ENCODE measurements around the gene LIMD2.

The LIMD2 gene

DNA sequence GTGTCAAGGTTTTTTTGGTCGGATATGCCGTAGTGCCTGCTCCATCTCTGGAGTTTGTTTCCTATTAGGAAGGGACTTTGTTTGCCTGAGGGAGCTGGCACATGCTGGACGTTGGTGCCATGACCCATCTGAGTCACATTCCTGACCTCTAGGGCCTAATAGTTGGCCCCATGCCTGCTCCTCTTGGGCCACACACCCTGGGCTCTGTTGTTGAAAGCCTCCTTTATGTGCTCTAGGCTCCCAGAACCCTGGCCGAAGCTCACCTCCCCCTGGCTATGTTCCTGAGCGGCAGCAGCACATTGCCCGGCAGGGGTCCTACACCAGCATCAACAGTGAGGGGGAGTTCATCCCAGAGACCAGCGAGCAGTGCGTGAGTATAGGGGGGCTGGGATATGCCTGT lies 18.4 kb downstream of the LIMD2 start:
- DNase-seq (ENCODE audit: low read depth) = no peak

DNA sequence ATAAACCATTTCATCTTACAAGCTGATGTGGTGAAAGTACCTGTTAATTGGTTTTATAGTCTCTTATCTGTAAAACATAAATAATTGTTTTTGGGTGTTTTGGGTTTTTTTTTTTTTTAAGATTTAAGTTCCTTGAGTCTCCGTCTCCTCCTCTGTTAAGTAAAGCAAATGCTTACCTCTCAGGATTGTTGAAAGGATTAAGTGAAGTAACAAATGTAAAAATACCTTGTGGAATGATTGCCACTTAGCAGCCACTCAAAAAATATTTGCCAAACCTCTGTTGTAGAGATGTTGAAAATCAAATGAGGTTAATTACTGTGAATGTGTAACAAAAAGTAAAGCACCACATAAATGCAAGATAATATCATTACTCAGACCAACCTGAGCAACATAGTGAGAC lies 19.2 kb downstream of the LIMD2 start:
- DNase-seq (ENCODE audit: low read depth) = no peak

DNA sequence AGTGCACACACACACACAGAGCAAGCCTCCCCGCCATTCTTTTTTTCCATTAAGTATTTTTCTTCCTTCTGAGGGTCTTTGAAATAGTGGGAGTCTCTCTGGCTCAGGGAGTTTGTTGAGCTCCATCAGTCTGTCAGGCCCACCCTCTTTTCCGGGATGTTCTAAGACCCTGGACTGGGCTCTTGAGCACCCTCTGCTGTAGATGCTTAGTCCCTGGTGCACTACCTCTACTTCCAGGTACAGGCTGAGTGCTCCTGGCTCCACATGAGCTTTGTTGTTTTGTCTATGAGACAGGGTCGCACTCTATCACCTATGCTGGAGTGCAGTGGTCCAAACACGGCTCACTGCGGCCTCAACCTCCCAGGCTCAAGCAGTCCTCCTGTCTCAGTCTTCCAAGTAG lies 20.7 kb downstream of the LIMD2 start:
- DNase-seq (ENCODE audit: low read depth) = no peak

DNA sequence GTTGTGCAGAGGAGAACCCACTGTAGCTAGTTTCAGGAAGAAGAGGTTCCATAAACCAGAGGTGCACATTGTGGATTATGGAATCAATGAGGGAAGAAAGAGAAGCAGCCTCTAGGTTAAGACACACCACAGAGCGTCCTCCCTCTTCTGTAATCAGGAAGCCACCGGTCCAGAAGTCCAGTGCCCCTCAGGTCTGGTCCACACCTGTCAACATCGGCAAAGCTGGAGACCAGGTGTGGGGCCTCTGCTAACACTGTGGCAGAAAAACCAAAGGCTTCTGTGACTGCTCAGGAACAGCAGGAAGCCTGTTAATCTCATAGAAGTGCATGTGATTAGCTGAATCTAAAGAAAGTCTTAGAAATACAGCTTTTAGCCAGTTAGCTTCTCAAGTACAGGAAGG lies 23.3 kb downstream of the LIMD2 start:
- DNase-seq (ENCODE audit: low read depth) = no peak

DNA sequence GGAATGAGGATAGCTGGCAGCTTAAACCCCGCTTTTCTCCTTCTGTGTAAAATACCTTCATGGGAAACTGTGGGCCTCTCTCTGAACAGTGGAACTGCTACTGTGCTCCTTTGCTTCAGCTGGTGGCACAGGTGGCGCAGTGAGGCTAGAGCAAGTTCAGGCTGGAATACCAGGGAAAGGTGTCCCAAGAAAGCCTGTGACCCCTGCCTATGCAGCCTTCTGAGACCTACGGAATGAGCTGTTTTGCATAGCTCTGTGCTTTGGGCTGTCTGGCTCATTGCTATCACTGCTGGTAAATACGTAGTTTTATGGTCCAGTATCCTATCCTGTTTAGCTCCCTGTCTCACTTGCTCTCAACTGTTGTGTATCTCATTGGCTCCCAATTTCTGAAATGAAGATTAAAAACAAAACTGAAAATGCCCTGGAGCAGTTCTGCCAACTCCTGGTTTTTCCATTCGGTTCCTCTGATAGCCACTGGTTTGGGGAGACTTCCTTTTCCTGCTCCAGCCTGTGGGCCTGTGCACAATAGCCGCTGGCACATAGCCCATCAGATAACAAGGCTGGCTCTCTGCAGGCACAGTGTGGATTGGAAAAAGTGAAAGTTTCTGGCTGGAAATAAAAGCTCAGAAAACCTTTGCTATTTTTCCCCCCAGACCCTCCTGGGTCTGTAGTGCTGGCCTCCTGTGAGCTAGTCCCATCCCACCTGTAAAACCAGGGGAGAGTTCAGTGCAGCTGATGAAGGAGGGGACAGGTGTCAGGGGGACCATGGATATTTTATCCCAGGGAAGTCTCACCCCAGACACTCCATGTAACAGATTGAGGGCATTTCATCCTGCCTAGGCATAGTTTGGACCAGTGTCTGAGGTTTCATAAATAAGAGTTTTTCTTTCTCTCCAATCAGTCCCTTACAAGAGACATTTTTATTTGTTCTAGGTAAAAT lies 24.0 kb downstream of the LIMD2 start:
- DNase-seq (ENCODE audit: low read depth) = no peak

DNA sequence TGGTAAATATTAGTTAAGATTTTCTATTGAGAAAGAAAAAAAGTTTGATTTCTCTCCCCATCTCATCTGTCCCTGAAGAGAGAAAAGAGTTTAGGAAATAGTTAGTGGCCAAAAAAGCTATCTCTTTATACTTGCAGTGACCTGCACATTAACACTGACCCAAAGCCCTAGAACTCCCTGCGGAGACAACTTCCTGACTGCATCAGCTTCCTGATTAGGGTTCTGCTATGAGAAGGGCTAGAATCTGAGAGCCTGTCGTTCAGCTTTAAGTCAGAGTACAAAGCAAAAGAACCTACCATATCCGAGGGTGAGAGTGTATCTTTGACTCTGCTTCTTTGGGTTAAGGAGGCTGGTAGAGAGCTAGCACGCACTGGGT lies 24.7 kb downstream of the LIMD2 start:
- DNase-seq (ENCODE audit: low read depth) = no peak

DNA sequence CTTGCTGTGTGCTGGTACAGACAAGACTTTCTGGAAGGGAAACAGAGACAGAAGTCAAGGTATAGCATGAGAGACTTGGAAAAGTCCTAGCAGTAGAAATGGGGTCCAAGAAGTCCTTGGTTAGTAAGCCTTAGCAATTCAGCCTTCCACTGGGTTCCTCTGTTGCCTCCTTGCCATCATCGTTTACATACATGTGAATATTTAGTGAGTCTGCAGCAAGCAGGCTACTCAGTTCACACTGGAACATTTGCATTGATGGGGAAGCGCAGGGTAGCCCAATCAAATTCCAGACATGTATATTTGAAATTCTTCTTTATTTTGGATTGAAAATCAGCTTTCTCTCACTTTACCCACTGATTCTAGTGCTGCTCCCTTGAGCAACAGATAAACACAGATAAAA lies 27.1 kb downstream of the LIMD2 start:
- DNase-seq (ENCODE audit: low read depth) = no peak

DNA sequence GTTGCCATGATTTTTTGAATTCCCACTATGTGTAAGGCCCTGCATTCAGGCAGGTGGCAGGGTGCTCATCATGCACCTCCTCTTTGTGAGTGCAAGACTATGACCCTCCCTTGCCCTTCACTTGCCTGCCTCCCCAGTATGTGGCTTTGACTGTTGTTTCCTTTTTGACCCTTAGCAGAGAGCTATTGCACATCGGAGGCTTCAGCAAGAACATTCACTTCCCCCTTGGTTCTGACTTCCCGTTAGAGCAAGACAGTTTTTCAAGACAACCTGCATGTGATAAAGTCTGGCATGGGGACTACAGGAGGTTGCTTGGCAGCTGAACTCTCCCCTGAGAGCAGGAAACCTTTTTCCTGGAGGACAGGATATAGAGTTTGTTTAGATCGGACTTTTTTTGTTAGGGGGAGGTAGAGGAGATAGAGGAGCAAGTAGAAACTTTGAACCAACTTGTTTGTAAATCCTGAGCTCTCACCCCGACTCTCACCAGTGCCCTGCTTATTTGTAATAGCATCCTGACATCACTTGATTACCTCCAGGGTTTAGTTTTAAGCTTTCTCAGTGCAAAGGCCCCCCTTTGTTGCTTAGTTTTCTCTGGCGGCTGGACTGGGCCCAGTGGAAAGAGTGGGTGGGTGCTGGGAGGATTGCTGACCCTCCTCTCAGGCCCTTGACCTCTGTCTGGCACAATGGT lies 34.3 kb downstream of the LIMD2 start:
- no peak for DNase-seq (ENCODE audit: low read depth)

DNA sequence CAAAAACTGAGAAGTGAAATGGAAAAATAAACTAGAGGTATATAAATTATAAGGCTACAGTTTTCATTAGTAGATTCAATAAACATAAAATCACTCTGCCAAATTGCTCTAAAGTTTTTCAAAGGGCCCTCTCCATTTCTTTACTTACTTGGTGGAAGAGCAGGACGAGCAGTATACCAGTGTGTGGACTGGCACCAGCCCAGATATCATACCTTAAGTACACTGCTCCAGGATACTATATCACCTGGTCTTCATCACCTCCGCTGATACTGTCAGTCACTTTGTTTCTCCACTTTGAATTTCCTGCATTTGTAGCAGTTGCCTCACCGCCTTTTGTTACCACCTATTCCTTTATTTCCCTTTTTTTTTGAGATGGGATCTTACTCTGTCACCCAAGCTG lies 40.1 kb downstream of the LIMD2 start:
- DNase-seq (ENCODE audit: low read depth) = no peak

DNA sequence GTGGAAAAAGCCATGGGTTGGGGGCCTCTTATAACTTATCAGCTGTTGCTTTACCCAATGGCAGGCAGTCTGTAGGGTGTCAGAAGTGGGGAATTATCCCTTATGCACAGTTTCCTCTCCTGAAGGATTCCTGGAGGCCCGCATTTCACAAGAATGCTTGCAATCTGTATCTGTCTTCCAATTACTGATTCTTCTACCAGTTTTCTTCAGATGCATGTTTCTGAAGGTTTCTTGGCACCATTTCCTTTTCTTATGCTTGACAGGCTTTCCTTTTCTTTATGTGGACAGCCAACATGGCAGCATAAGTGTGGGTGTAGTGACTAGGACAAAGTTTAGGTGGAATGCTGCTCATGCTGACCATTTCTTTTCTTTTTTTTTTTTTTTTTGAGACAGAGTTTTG lies 41.6 kb downstream of the LIMD2 start:
- no peak for DNase-seq (ENCODE audit: low read depth)

DNA sequence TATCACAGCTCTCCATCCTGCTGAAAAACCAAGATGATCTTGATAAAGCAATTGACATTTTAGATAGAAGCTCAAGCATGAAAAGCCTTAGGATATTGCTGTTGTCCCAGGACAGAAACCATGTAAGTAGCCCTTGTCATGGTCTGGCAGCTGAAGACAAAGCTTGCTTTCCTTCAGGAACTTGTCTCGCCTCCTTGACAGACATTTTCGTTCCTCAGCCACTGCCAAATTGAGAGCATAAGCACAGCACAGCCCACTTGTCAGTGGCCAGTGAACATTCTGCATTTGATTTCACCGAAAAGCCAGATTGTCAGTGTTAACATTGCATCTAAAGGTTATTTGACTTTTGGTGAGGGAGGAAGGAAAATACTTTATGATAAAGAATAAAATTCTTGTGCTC lies 42.1 kb downstream of the LIMD2 start:
- DNase-seq (ENCODE audit: low read depth) = no peak

DNA sequence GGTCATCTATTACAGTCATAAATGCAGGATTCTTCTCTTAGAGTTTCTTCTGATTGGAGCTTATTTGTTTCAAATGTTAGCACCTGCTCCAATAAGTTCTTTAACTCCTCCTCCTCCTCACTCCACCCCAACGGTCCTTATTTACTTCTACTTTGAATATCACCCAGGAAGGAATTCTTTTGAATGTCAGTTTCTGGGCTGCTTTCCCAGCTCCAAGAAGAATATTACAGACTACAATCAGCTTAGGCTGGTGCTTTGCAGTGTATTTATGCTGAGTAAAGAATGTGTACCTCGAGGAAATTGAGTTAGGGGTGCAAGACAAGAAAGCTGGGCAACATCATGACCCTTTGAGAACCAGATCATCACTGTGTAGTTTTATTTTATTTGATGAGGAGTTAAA lies 46.9 kb downstream of the LIMD2 start:
- DNase-seq (ENCODE audit: low read depth) = no peak

DNA sequence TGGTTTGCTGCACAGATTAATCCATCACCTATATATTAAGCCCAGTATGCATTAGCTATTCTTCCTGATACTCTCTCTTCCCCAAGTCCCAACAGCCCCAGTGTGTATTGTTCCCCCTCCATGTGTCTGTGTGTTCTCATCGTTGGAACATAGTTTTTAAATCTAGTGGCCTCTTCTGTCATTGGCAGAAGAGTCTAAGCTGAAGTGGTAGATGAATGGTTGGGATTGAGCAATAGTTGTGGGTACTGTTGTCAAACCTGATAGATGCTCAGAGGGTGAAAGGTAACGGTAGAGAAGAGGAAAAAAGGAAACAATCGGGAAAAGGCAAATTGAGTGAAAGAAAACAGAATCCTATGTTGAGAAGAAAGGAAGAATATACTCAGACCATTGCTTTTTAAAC lies 47.8 kb downstream of the LIMD2 start:
- DNase-seq (ENCODE audit: low read depth) = no peak

DNA sequence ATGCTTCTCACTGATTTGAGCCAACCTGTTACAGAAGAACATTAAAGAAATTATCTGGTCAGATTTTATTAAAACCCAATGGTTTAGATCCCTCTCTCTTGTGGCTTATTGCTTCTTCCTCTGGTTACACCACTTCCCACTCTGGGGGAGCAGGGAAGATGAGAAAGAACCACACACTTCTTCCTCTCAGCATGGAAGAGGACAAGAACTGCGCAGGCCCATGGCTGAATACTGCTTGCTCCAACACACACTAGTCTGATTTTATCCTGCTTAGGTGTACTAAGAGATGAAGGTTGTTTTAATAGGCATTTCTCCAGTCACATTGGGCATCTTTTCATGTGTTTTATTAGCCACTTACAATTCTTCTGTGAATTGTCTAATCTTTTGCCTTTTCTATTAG lies 50.1 kb downstream of the LIMD2 start:
- DNase-seq (ENCODE audit: low read depth) = no peak

DNA sequence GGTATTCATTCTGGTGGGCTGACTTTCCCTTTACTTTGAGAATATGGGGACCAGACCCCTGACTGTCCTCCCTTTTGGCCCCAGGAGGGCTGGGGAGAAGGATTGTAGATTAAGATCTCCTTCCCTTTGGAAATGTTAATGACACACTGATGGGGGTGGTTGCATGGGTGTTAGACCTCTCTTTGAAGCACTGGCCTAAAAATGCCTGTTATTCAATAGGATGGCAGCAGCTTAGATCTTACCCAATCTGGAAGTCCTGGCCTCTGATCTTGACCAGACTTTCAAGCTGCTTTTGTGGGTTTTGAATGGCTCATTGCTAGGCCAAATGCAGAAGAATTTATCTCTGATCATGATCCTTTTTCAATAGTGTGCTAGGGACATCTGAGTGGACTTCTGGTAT lies 52.0 kb downstream of the LIMD2 start:
- no peak for DNase-seq (ENCODE audit: low read depth)

DNA sequence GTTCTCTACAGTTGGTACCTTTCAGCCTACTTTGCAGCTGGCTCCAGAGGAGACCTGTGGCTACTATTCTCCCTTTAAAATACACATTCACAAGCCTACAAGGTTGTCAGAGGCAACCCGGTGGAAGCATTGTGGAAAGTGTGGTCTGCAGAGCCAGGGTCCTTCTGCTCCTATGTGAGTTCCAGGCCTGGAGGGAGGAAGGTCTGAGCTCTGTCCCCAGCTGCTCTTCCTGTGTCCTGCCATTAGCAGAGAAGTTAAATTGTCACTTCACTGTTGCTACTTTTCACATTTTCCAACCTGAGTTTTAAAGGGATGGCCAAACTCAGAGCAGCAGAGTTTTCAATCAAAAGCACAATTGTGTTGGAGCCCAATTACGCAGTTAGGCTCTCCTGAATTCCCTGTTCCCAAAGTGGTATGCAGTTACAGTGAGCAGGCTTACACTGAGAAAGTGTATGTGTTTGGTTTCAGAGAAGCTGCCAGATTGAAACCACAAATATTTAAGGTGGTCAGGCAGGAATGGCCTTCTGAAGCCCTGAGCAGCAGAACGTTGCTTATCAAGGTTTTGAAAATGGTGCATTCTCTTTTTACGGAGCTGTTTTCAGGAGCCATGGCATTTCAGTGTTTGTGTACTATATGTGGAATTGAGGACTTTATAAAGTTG lies 52.7 kb downstream of the LIMD2 start:
- DNase-seq (ENCODE audit: low read depth) = no peak

DNA sequence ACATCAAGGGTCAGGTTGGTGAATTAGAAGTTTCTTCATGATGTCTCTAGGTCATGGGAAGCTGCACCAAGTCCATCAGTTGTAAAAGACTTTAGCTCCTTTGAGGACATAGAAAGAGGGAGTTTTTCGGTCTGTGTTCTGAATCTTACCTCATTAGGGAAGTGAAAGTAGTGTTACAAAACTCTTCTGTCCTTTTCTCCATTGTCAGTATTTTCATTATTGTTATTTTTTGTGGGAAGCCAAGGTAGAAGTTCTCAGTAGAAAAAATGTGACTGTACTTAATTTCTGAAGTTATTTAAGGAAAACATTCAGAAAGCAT lies 53.5 kb downstream of the LIMD2 start:
- DNase-seq (ENCODE audit: low read depth) = no peak

All from activated T-cell treated with anti-CD3 and anti-CD28 coated beads for 48 hours (primary cell).